Activated naive CD4-positive, alpha-beta T cell treated with anti-CD3 and anti-CD28 coated beads for 36 hours (primary cell): ENCODE results near the gene SGCD. TPM values are rescaled to one million over a fixed set of nuclear protein-coding genes. Genes with fewer than 3 reads are reported as not detected.

ENCODE experiments used
- CTCF ChIA-PET: fragments of 350-600 bp; sonication (Branson Sonifier 250); formaldehyde crosslinking; loops from one replicate; lab custom pipeline; 2021; ENCODE audit warnings: antibody characterized with exemption; lab: Charles Lee
- DNase-seq: peaks from one replicate; pipeline ENCODE4 v3.0.0-alpha.2; 2020
- H3K27ac Mint-ChIP-seq: one replicate; pipeline ENCODE4 v1.8.0; 2021; ENCODE audit warnings: mild to moderate bottlenecking, mixed read lengths
- H3K27me3 Mint-ChIP-seq: one replicate; pipeline ENCODE4 v1.8.0; 2021; ENCODE audit warnings: low read depth, mixed read lengths
- H3K36me3 Mint-ChIP-seq: one replicate; pipeline ENCODE4 v1.8.0; 2021; ENCODE audit warnings: low read depth, mixed read lengths
- H3K4me1 Mint-ChIP-seq: one replicate; pipeline ENCODE4 v1.8.0; 2021; ENCODE audit warnings: low read depth, mixed read lengths
- H3K4me3 Mint-ChIP-seq: one replicate; pipeline ENCODE4 v1.8.0; 2021; ENCODE audit warnings: mild to moderate bottlenecking, moderate library complexity, mixed read lengths
- H3K9me3 Mint-ChIP-seq: one replicate; pipeline ENCODE4 v1.8.0; 2021; ENCODE audit warnings: mixed read lengths
- intact Hi-C: fragments of 100-400 bp; cut with micrococcal nuclease; formaldehyde crosslinking; loops from one replicate; pipeline ENCODE4 v1.15.1; 2023
- total RNA-seq, 2 experiments: library from RNA; stranded (reverse); gene quantifications; one replicate each; pipeline ENCODE4 v1.2.3, GENCODE V29; 2021

SGCD gene
- total RNA-seq, 2 experiments from 2014 or later: not detected

DNA sequence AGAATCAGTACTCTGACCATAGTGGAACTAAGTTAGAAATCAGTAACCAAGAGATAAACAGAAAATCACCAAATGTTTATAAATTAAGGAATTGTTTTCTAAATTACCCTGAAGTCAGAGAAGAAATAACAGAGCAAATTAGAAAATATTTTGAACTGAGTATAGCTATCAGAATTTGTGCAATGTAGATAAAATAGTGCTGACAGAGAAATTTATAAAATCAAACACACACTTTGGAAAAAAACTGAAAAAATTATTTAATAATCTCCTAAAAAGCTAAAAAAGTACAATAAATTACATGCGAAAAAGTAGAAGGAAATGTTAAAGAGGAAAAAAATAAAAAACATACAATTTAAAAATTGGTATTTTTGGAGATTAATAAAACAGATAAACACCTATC, 486.0 kb downstream of the SGCD start:
- peaks cover 7% of the 10 kb centered on the region for H3K4me1 Mint-ChIP-seq
- peaks cover 2% of the 10 kb centered on the region for H3K9me3 Mint-ChIP-seq
- no peak for DNase-seq
- CTCF ChIA-PET: interaction anchor here (0.6 to 0.7 kb wide), 2 partner anchors 262 to 660 kb away, joined by 3 read pairs; no protein-coding TSS in a partner anchor
- H3K27ac Mint-ChIP-seq: no peak overlapping the region
- H3K4me3 Mint-ChIP-seq: no peak overlapping the region
- H3K36me3 Mint-ChIP-seq: no peaks in the 10 kb centered on the region
- intact Hi-C loops: loop anchor here (10.0 kb wide), 1 partner anchor 408 kb away; no protein-coding TSS in a partner anchor
- H3K27me3 Mint-ChIP-seq: no peaks in the 10 kb centered on the region

DNA sequence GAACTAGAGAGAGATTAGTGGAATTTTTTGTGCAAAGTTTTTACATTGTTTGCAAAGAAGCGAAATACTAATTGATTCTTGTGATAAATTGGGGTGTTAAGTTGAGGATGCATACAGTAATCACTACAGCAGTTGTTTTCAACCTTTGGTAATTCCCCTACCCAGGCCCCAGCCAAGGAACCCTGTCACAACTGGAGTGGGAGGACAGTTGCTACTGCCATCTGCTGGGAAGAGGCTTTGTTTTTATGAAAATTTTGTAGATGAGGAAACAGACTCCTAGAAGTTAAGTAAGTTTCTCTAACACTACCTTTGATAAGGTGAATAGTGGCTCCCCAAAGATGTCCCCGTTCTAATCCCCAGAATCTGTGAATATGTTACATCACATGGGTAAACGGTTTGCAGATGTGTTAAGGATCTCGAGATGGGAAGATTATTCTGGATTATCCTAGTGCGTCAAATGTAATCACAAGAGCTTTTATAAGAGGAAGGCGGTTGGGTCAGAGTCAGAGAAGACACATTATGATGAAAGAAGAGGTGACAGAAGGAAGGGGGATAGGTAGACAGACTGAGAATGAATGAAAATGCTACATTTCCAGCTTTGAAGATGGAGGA, 489.1 kb downstream of the SGCD start:
- no peak overlapping the region for H3K4me3 Mint-ChIP-seq
- H3K27me3 Mint-ChIP-seq: no peaks in the 10 kb centered on the region
- peaks cover 7% of the 10 kb centered on the region for H3K4me1 Mint-ChIP-seq
- peak; percentile 77 for DNase-seq
- H3K36me3 Mint-ChIP-seq: no peaks in the 10 kb centered on the region
- H3K9me3 Mint-ChIP-seq: peaks cover 2% of the 10 kb centered on the region
- intact Hi-C loops: loop anchor here (1.0 to 10.0 kb wide), 7 partner anchors 97 to 1199 kb away; no protein-coding TSS in a partner anchor
- peak overlapping the region; percentile 28 for H3K27ac Mint-ChIP-seq
- CTCF ChIA-PET: interaction anchor here (0.9 to 2.2 kb wide), 7 partner anchors 9 to 316 kb away, joined by 3 to 5 read pairs (median 4); no protein-coding TSS in a partner anchor
